GM23338 (cell line): ENCODE results near the gene USP7. TPM values are rescaled to one million over a fixed set of nuclear protein-coding genes. Genes with fewer than 3 reads are reported as not detected.
A peak's percentile ranks its signal among the peaks of the same experiment; 100 is the strongest.

Experiments used
- ATAC-seq: fragments of 200-7000 bp; cut with Tn5 transposase; 3 replicates; pipeline ENCODE4 v1.9.1; 2020
- DNase-seq: peaks from one replicate; pipeline ENCODE4 v3.0.0-alpha.2; 2015; ENCODE audit warnings: low spot score
- H2AFZ ChIP-seq: fragments of 200-600 bp; sonication (generic); 2 replicates; pipeline ENCODE4 v1.8.0; 2016; ENCODE audit warnings: antibody characterized with exemption, mild to moderate bottlenecking, moderate library complexity
- H3F3A ChIP-seq: fragments of 200-600 bp; sonication (generic); replicated peaks from 2 replicates; pipeline ENCODE4 v1.8.0; 2017; ENCODE audit warnings: antibody characterized with exemption, mixed run types, low read depth
- H3K27ac ChIP-seq: fragments of 200-600 bp; sonication (generic); 2 replicates; pipeline ENCODE4 v1.6.1; 2016; ENCODE audit warnings: low read depth
- H3K27me3 ChIP-seq: fragments of 200-600 bp; sonication (generic); 2 replicates; pipeline ENCODE4 v1.8.0; 2016; ENCODE audit warnings: mild to moderate bottlenecking, mixed run types, moderate library complexity; ENCODE audit not compliant: insufficient read depth
- H3K36me3 ChIP-seq: fragments of 200-600 bp; sonication (generic); 2 replicates; pipeline ENCODE4 v1.8.0; 2016; ENCODE audit warnings: mild to moderate bottlenecking; ENCODE audit not compliant: insufficient read depth
- H3K4me1 ChIP-seq: fragments of 200-600 bp; sonication (generic); 2 replicates; pipeline ENCODE4 v1.8.0; 2016; ENCODE audit warnings: mild to moderate bottlenecking, moderate library complexity; ENCODE audit not compliant: insufficient read depth
- H3K4me2 ChIP-seq: fragments of 200-600 bp; sonication (generic); 2 replicates; pipeline ENCODE4 v1.7.1; 2017; ENCODE audit warnings: mixed run types
- H3K4me3 ChIP-seq: fragments of 200-600 bp; sonication (generic); 2 replicates; pipeline ENCODE4 v1.6.1; 2016; ENCODE audit warnings: mixed run types
- H3K79me2 ChIP-seq: fragments of 200-600 bp; sonication (generic); replicated peaks from 2 replicates; pipeline ENCODE4 v1.8.0; 2017; ENCODE audit warnings: mild to moderate bottlenecking; ENCODE audit not compliant: insufficient read depth
- H3K9me2 ChIP-seq: fragments of 200-600 bp; sonication (generic); 2 replicates; pipeline ENCODE4 v1.8.0; 2017; ENCODE audit not compliant: insufficient read depth
- H4K20me1 ChIP-seq: fragments of 200-600 bp; sonication (generic); replicated peaks from 2 replicates; pipeline ENCODE4 v1.8.0; 2017; ENCODE audit warnings: mild to moderate bottlenecking; ENCODE audit not compliant: insufficient read depth
- H3K27ac Mint-ChIP-seq: 2 replicates; pipeline ENCODE4 v1.8.0; 2020; ENCODE audit warnings: inconsistent platforms, mild to moderate bottlenecking, moderate library complexity, mixed read lengths
- H3K27me3 Mint-ChIP-seq: 3 replicates; pipeline ENCODE4 v1.8.0; 2022; ENCODE audit warnings: low read depth, mild to moderate bottlenecking, moderate library complexity, mixed read lengths, inconsistent platforms; ENCODE audit not compliant: insufficient read depth, poor library complexity
- H3K36me3 Mint-ChIP-seq: 3 replicates; pipeline ENCODE4 v1.8.0; 2021; ENCODE audit warnings: low read depth, mild to moderate bottlenecking, inconsistent platforms, moderate library complexity, mixed read lengths
- H3K4me1 Mint-ChIP-seq: 3 replicates; pipeline ENCODE4 v1.8.0; 2020; ENCODE audit warnings: mild to moderate bottlenecking, inconsistent platforms, mixed read lengths
- H3K4me3 Mint-ChIP-seq: 3 replicates; pipeline ENCODE4 v1.8.0; 2021; ENCODE audit warnings: moderate library complexity, mild to moderate bottlenecking, inconsistent platforms, mixed read lengths
- H3K9me3 Mint-ChIP-seq: 3 replicates; pipeline ENCODE4 v1.8.0; 2020; ENCODE audit warnings: moderate library complexity, mild to moderate bottlenecking, inconsistent platforms, mixed read lengths
- CREB1 ChIP-seq: fragments of 250-450 bp; sonication (Bioruptor Pico); IDR thresholded peaks from 2 replicates; pipeline ENCODE4 v1.5.0; 2020; ENCODE audit warnings: low read depth, mild to moderate bottlenecking, moderate library complexity
- ETS1 ChIP-seq: IDR thresholded peaks from 2 replicates; pipeline ENCODE4 v1.6.1; 2016; ENCODE audit warnings: antibody characterized with exemption
- JUNB ChIP-seq: IDR thresholded peaks from one replicate; pipeline ENCODE4 v1.6.1; 2016; ENCODE audit warnings: antibody characterized with exemption; ENCODE audit not compliant: unreplicated experiment
- POLR2AphosphoS5 ChIP-seq: IDR thresholded peaks from 2 replicates; pipeline ENCODE4 v1.6.1; 2016; ENCODE audit warnings: antibody characterized with exemption, low read depth
- ZNF114 ChIP-seq: fragments of 250-450 bp; sonication (Bioruptor Pico); IDR thresholded peaks from 2 replicates; pipeline ENCODE4 v1.5.0; 2020; ENCODE audit warnings: mild to moderate bottlenecking, moderate library complexity
- ZNF331 ChIP-seq: fragments of 250-450 bp; sonication (Bioruptor Pico); IDR thresholded peaks from 2 replicates; pipeline ENCODE4 v1.5.0; 2020; ENCODE audit warnings: low read depth, mild to moderate bottlenecking, moderate library complexity
- polyA plus RNA-seq: library from polyadenylated mRNA; unstranded; fragments of >200 nt; fragmentation: Nextera tagmentation; extraction: Ambion mirVana; gene quantifications from 2 replicates; pipeline ENCODE4 v1.2.1, GENCODE V29; 2016
- total RNA-seq: library from RNA; depleted of rRNA; stranded (reverse); fragments of >200 nt; shearing (Covaris generic); gene quantifications from 2 replicates; pipeline ENCODE4 v1.2.3, GENCODE V29; 2014

The USP7 gene
- total and polyA plus RNA-seq, 2 experiments from 2014 or later = 42.3 to 130 TPM

GRCh38 chr16:8867216-8867931 lies 96.3 kb downstream of the USP7 start:
- H3K9me2 ChIP-seq = no peaks in the 10 kb centered on the region
- DNase-seq = no peak
- peaks cover 46% of the 10 kb centered on the region for H3K4me1 ChIP-seq
- H3K36me3 ChIP-seq = no peaks in the 10 kb centered on the region
- peaks cover 50% of the 10 kb centered on the region for H3K4me1 Mint-ChIP-seq
- H3K27me3 Mint-ChIP-seq = peaks cover 39% of the 10 kb centered on the region
- no peak overlapping the region for H2AFZ ChIP-seq
- H3K27ac ChIP-seq = peak overlapping the region; percentile 96
- H3K4me3 ChIP-seq = peak overlapping the region; percentile 100
- H3K4me2 ChIP-seq = peak overlapping the region; percentile 100
- peak overlapping the region; percentile 80 for H3K27ac Mint-ChIP-seq
- TF ChIP-seq CREB1 (CRISPR knock-in tag) = no peak
- TF ChIP-seq ETS1 = 0 out of 2 replicates have a peak, but pooled peaks have one; percentile 0
- TF ChIP-seq JUNB = no peak
- TF ChIP-seq POLR2AphosphoS5 = 0 out of 2 replicates have a peak, but pooled peaks have one; percentile 19
- no peaks in the 10 kb centered on the region; the same call in 2 of the 3 replicates for H3K9me3 Mint-ChIP-seq
- H4K20me1 ChIP-seq = peaks cover 44% of the 10 kb centered on the region
- H3K27me3 ChIP-seq = no peaks in the 10 kb centered on the region
- H3F3A ChIP-seq = peaks cover 32% of the 10 kb centered on the region
- peak overlapping the region; percentile 89 for H3K4me3 Mint-ChIP-seq
- H3K36me3 Mint-ChIP-seq = peaks cover 27% of the 10 kb centered on the region
- H3K79me2 ChIP-seq = peaks cover 62% of the 10 kb centered on the region
- peak; percentile 0; the same call in 2 of the 3 replicates for ATAC-seq

- Histone ChIP-seq H3K36me3 (no peaks in the 10 kb centered on the region), H3K27me3 (no peaks in the 10 kb centered on the region), H3K27ac (peak overlapping the region; percentile 90), H3K4me2 (peak overlapping the region; percentile 100), H4K20me1 (peaks cover 49% of the 10 kb centered on the region), H3K79me2 (peaks cover 67% of the 10 kb centered on the region), H3K4me1 (peaks cover 51% of the 10 kb centered on the region), H2AFZ (no peak overlapping the region), H3K9me2 (no peaks in the 10 kb centered on the region), H3F3A (peaks cover 37% of the 10 kb centered on the region), H3K4me3 (peak overlapping the region; percentile 100)
- TF ChIP-seq ETS1 (peak; percentile 14; the same call in 1 of the 2 replicates), ZNF114 (CRISPR knock-in tag) (no peak)
- peaks cover 31% of the 10 kb centered on the region for H3K36me3 Mint-ChIP-seq
- no peak for ATAC-seq
- peak overlapping the region; percentile 89 for H3K4me3 Mint-ChIP-seq
- no peak for DNase-seq
- H3K27ac Mint-ChIP-seq = peak overlapping the region; percentile 80
- peaks cover 54% of the 10 kb centered on the region for H3K4me1 Mint-ChIP-seq
- H3K27me3 Mint-ChIP-seq = peaks cover 40% of the 10 kb centered on the region
- no peaks in the 10 kb centered on the region; the same call in 2 of the 3 replicates for H3K9me3 Mint-ChIP-seq
Measured at GRCh38 chr16:8866884-8867215, 96.9 kb downstream of the USP7 start.

GRCh38 chr16:8866118-8866883 lies 97.4 kb downstream of the USP7 start:
- H3K36me3 ChIP-seq = no peaks in the 10 kb centered on the region
- no peak overlapping the region for H2AFZ ChIP-seq
- H3K9me2 ChIP-seq = no peaks in the 10 kb centered on the region
- peaks cover 55% of the 10 kb centered on the region for H4K20me1 ChIP-seq
- TF ChIP-seq CREB1 (CRISPR knock-in tag) (peak; percentile 66; the same call in 1 of the 2 replicates), ZNF331 (no peak), POLR2AphosphoS5 (peak; percentile 32; the same call in 1 of the 2 replicates)
- H3K27me3 ChIP-seq = no peaks in the 10 kb centered on the region
- H3K27ac ChIP-seq = peak overlapping the region; percentile 95
- H3F3A ChIP-seq = peaks cover 37% of the 10 kb centered on the region
- peaks cover 72% of the 10 kb centered on the region for H3K79me2 ChIP-seq
- Mint-ChIP-seq H3K9me3 (no peaks in the 10 kb centered on the region; the same call in 2 of the 3 replicates), H3K4me3 (peak overlapping the region; percentile 89), H3K27ac (peak overlapping the region; percentile 90), H3K36me3 (peaks cover 35% of the 10 kb centered on the region), H3K27me3 (peaks cover 40% of the 10 kb centered on the region), H3K4me1 (peaks cover 58% of the 10 kb centered on the region)
- peak overlapping the region; percentile 100 for H3K4me2 ChIP-seq
- H3K4me1 ChIP-seq = peaks cover 54% of the 10 kb centered on the region
- peak; percentile 61 for ATAC-seq
- DNase-seq = peak; percentile 97
- peak overlapping the region; percentile 100 for H3K4me3 ChIP-seq
